BLaER1 treated with 17β-estradiol and CSF1 and Interleukin-3, amounts not matched to agents 10 nM and 100 nM (cell line): ENCODE results near the gene GMIP.
A peak's percentile ranks its signal among the peaks of the same experiment; 100 is the strongest.
"Not testable (repeated sequence)": the region's sequence is repeated elsewhere in the genome, so short reads cannot be mapped to it uniquely, and the experiment has no call there.

Experiments
- H3K27ac ChIP-seq, 11 experiments: shearing (Covaris generic); formaldehyde crosslinking; 2 replicates each; pipeline ENCODE4 v1.8.1; 2022
- H3K27me3 ChIP-seq, 11 experiments: shearing (Covaris generic); formaldehyde crosslinking; 2 replicates each; pipeline ENCODE4 v1.8.1; 2022
- H3K36me3 ChIP-seq, 11 experiments: shearing (Covaris generic); formaldehyde crosslinking; 2 replicates each; pipeline ENCODE4 v1.8.1; 2022
- H3K4me1 ChIP-seq, 10 experiments: shearing (Covaris generic); formaldehyde crosslinking; 2 replicates each; pipeline ENCODE4 v1.8.1; 2022
- H3K4me2 ChIP-seq, 11 experiments: shearing (Covaris generic); formaldehyde crosslinking; 2 replicates each; pipeline ENCODE4 v1.8.1; 2022
- H3K4me3 ChIP-seq, 10 experiments: shearing (Covaris generic); formaldehyde crosslinking; 2 replicates each; pipeline ENCODE4 v1.8.1; 2022
- H3K9ac ChIP-seq, 11 experiments: shearing (Covaris generic); formaldehyde crosslinking; 2 replicates each; pipeline ENCODE4 v1.8.1; 2022
- H3K9me3 ChIP-seq, 11 experiments: shearing (Covaris generic); formaldehyde crosslinking; replicated peaks in 1 of 11; 2 replicates each; pipeline ENCODE4 v1.8.1; 2022
- H4K20me1 ChIP-seq, 11 experiments: shearing (Covaris generic); formaldehyde crosslinking; 2 replicates each; pipeline ENCODE4 v1.8.1; 2022
- Cebpa-rat ChIP-seq, 11 experiments: shearing (Covaris generic); IDR thresholded peaks; 2 replicates each; pipeline ENCODE4 v1.8.1; 2022

GMIP gene

GRCh38 chr19:19674315-19674714, 30.9 kb upstream of the GMIP start:
- Histone ChIP-seq H3K36me3 (peaks cover 74 to 94% (median 89%) of the 10 kb centered on the region in 11 experiments), H3K4me3 (0 out of 20 replicates have a peak overlapping the region, but pooled peaks of 1 of the 10 experiments have one; percentile 16), H3K4me2 (no peak overlapping the region), H4K20me1 (no peaks in the 10 kb centered on the region; a peak in 1 of 22 replicates), H3K27me3 (no peaks in the 10 kb centered on the region), H3K27ac (no peak overlapping the region), H3K9ac (no peak overlapping the region), H3K9me3 (peaks cover 78 to 95% (median 90%) of the 10 kb centered on the region in 11 experiments), H3K4me1 (peaks cover 12 to 19% (median 13%) of the 10 kb centered on the region in 10 experiments)
- no peak for TF ChIP-seq Cebpa-rat (IDR thresholded peaks at IDR 0.05)

- peaks cover 63 to 80% (median 75%) of the 10 kb centered on the region in 11 experiments for H3K9me3 ChIP-seq
- peaks cover 18 to 23% (median 20%) of the 10 kb centered on the region in 10 experiments for H3K4me1 ChIP-seq
- no peak for TF ChIP-seq Cebpa-rat (IDR thresholded peaks at IDR 0.05)
- H3K27ac ChIP-seq, result no peak overlapping the region
- no peak overlapping the region for H3K4me3 ChIP-seq
- no peak overlapping the region for H3K4me2 ChIP-seq
- H3K36me3 ChIP-seq, result peaks cover 59 to 79% (median 74%) of the 10 kb centered on the region in 11 experiments
- H3K9ac ChIP-seq, result no peak overlapping the region
- H3K27me3 ChIP-seq, result no peaks in the 10 kb centered on the region
- no peaks in the 10 kb centered on the region; a peak in 1 of 22 replicates for H4K20me1 ChIP-seq
Measured at GRCh38 chr19:19672816-19673215, 29.4 kb upstream of the GMIP start.

- Histone ChIP-seq H3K36me3 (peaks cover 32 to 52% (median 47%) of the 10 kb centered on the region in 11 experiments), H3K9me3 (peaks cover 36 to 53% (median 48%) of the 10 kb centered on the region in 11 experiments), H4K20me1 (no peaks in the 10 kb centered on the region; a peak in 1 of 22 replicates), H3K27me3 (no peaks in the 10 kb centered on the region), H3K4me2 (peak overlapping the region; percentile 83 to 97 (median 91)), H3K27ac (peak overlapping the region in 6 of 11 experiments; percentile 92 to 98 (median 94); a peak in 5 of 22 replicates), H3K4me3 (peak overlapping the region; percentile 87 to 100 (median 96); a peak in 17 of 20 replicates), H3K4me1 (peaks cover 23 to 44% (median 33%) of the 10 kb centered on the region in 10 experiments), H3K9ac (peak overlapping the region; percentile 93 to 99 (median 96); a peak in 18 of 22 replicates)
- TF ChIP-seq Cebpa-rat (IDR thresholded peaks at IDR 0.05), result no peak
Measured at GRCh38 chr19:19670070-19670551, 26.7 kb upstream of the GMIP start.

DNA sequence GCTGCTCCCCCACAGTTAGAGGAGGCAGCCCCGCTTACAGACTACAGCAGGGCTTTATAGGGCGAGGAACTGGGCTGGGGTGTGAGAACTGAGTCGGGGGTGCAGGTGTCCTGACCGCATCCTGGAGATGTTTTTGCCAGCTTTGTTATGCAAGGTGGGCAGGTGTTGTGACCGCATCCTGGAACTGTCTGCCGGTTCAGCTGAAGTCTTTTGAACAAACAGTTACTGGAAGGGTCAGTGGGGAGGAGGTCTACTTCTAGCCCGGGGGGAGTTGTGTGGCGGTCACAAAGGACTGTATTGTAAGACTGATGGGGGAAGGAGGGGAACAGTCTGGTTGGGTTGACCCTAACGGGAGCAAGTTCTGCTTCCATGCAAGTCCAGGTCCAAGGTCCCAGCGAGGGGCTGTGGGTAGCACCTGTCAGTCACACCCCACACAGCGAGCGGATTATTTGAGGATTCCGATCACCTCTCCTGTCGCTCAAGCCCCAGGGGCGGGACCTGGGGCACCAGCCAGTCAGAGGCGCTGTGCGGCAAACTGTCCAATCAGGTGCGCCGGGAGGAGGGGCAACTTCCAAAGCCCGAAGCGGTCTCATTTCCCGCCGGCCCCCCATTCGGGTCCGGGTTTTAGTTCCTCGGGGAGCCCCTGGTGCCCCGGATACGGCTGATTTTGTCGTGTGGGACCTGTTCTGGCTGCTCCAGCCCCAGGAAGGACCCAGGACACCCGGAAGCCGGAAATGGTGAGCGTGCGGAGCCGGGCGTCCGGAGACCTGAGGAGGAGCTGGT, 25.0 kb upstream of the GMIP start, which contains the start of gene ZNF101:
Gene ZNF101, plus strand, starts transcription at position 610 of the 783 bp plus-strand sequence. Its CDS starts 125 bp downstream, at position 735.
- Histone ChIP-seq H4K20me1 (no peaks in the 10 kb centered on the region; a peak in 1 of 22 replicates), H3K4me1 (peaks cover 29 to 51% (median 39%) of the 10 kb centered on the region in 10 experiments), H3K27me3 (no peaks in the 10 kb centered on the region), H3K9ac (peak within 1 kb of the TSS; percentile 93 to 99 (median 96)), H3K9me3 (peaks cover 19 to 36% (median 31%) of the 10 kb centered on the region in 11 experiments; a peak in 21 of 22 replicates), H3K4me3 (peak within 1 kb of the TSS; percentile 87 to 100 (median 96)), H3K4me2 (peak within 1 kb of the TSS; percentile 83 to 99 (median 91)), H3K36me3 (peaks cover 15 to 35% (median 30%) of the 10 kb centered on the region in 11 experiments), H3K27ac (peak within 1 kb of the TSS; percentile 91 to 98 (median 93))
- peak in 2 of 11 experiments; percentile 37 to 50; a peak in 2 of 22 replicates for TF ChIP-seq Cebpa-rat (IDR thresholded peaks at IDR 0.05)

- Histone ChIP-seq H3K27ac (peak overlapping the region in 1 of 11 experiments; percentile 98; a peak in 1 of 22 replicates), H3K4me1 (peaks cover 48 to 71% (median 61%) of the 10 kb centered on the region in 10 experiments), H3K36me3 (peaks cover 0 to 16% (median 9%) of the 10 kb centered on the region in 11 experiments; a peak in 12 of 22 replicates), H4K20me1 (peaks cover 0 to 22% (median 12%) of the 10 kb centered on the region in 11 experiments; a peak in 11 of 22 replicates)
- not testable (repeated sequence) for H3K9ac ChIP-seq, H3K4me2 ChIP-seq, H3K4me3 ChIP-seq, H3K27me3 ChIP-seq, H3K9me3 ChIP-seq
Measured at GRCh38 chr19:19665420-19665948, 22.0 kb upstream of the GMIP start.

GRCh38 chr19:19663256-19664120, 20.0 kb upstream of the GMIP start, which contains the start of gene ATP13A1:
TSS of gene ATP13A1 (minus strand) at chr19:19663676. CDS start at chr19:19663666, 10 bp downstream.
- Histone ChIP-seq H4K20me1 (peaks cover 0 to 40% (median 27%) of the 10 kb centered on the region in 11 experiments; a peak in 14 of 22 replicates), H3K27ac (peak within 1 kb of the TSS; percentile 87 to 100 (median 98)), H3K4me1 (peaks cover 42 to 62% (median 49%) of the 10 kb centered on the region in 10 experiments), H3K9ac (peak within 1 kb of the TSS; percentile 91 to 100 (median 98)), H3K9me3 (no peaks in the 10 kb centered on the region), H3K36me3 (peaks cover 17 to 32% (median 25%) of the 10 kb centered on the region in 11 experiments), H3K4me2 (peak within 1 kb of the TSS; percentile 88 to 99 (median 94)), H3K4me3 (peak within 1 kb of the TSS; percentile 85 to 100 (median 98)), H3K27me3 (no peaks in the 10 kb centered on the region)
- no peak for TF ChIP-seq Cebpa-rat (IDR thresholded peaks at IDR 0.05)

GRCh38 chr19:19662871-19663255, 19.4 kb upstream of the GMIP start:
- Histone ChIP-seq H3K9ac (peak overlapping the region; percentile 91 to 100 (median 98)), H3K27me3 (no peaks in the 10 kb centered on the region)

DNA sequence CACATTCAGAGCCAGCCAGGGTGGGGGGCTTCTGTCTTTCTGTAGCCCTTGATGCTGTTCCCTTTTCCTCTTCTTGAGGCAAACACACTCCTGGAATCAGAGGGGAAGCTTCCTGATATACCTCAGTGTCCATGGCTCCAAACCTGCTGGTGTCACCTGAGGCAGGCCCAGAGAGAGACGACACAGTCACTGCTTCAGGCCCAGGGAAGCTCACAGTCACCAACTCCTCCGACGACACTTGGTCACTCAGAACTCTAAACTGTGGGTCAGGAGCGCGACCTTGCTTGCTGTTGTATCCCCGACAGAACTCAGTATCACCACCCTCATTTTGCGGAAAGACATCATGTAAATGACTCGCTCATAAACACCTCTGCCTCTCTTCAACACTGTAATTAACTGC, 18.9 kb upstream of the GMIP start:
- Histone ChIP-seq H3K4me2 (peak overlapping the region; percentile 88 to 99 (median 94)), H3K27ac (peak overlapping the region; percentile 87 to 100 (median 98); a peak in 21 of 22 replicates), H3K9me3 (no peaks in the 10 kb centered on the region), H3K4me3 (peak overlapping the region; percentile 85 to 100 (median 98)), H4K20me1 (peaks cover 0 to 51% (median 36%) of the 10 kb centered on the region in 11 experiments; a peak in 16 of 22 replicates), H3K27me3 (no peaks in the 10 kb centered on the region), H3K36me3 (peaks cover 28 to 43% (median 36%) of the 10 kb centered on the region in 11 experiments), H3K4me1 (peaks cover 34 to 63% (median 48%) of the 10 kb centered on the region in 10 experiments), H3K9ac (peak overlapping the region; percentile 91 to 100 (median 98))
- no peak for TF ChIP-seq Cebpa-rat (IDR thresholded peaks at IDR 0.05)

More at GRCh38 chr19:19662871-19663255, 19.4 kb upstream of the GMIP start:
- TF ChIP-seq Cebpa-rat (IDR thresholded peaks at IDR 0.05), result no peak
- Histone ChIP-seq H3K9me3 (no peaks in the 10 kb centered on the region), H3K4me2 (peak overlapping the region; percentile 88 to 99 (median 94)), H3K4me1 (peaks cover 38 to 63% (median 48%) of the 10 kb centered on the region in 10 experiments), H3K27ac (peak overlapping the region; percentile 87 to 100 (median 98)), H3K36me3 (peaks cover 23 to 38% (median 31%) of the 10 kb centered on the region in 11 experiments), H3K4me3 (peak overlapping the region; percentile 85 to 100 (median 98)), H4K20me1 (peaks cover 0 to 46% (median 31%) of the 10 kb centered on the region in 11 experiments; a peak in 15 of 22 replicates)
